Brain microvascular endothelial cell (primary cell): Measurements from ENCODE around the gene OGFOD2.

Experiments used
- DNase-seq: peaks from one replicate; pipeline ENCODE4 v3.0.0-alpha.2; 2020
- H3K27ac ChIP-seq: fragments of 250-450 bp; sonication (Bioruptor Pico); 2 replicates; pipeline ENCODE4 v1.5.1; 2020; ENCODE audit warnings: mild to moderate bottlenecking, moderate library complexity
- H3K27me3 ChIP-seq: fragments of 250-450 bp; sonication (Bioruptor Pico); replicated peaks from 2 replicates; pipeline ENCODE4 v1.5.1; 2020; ENCODE audit warnings: mild to moderate bottlenecking
- H3K36me3 ChIP-seq: fragments of 250-450 bp; sonication (Bioruptor Pico); replicated peaks from 2 replicates; pipeline ENCODE4 v1.5.1; 2020; ENCODE audit warnings: mild to moderate bottlenecking
- H3K4me3 ChIP-seq: 2 replicates; pipeline ENCODE4 v1.5.1; 2011; ENCODE audit warnings: low read depth, mild to moderate bottlenecking, control low read depth, low read length, moderate library complexity
- CTCF ChIP-seq: IDR thresholded peaks from 2 replicates; pipeline ENCODE4 v1.5.1; 2011; ENCODE audit warnings: low read depth, mild to moderate bottlenecking, moderate library complexity, low read length, control low read depth, inconsistent platforms; ENCODE audit errors: missing control alignments
- in situ Hi-C: cut with HindIII; loops from 2 replicates; pipeline ENCODE4 v1.10.0; 2017; ENCODE audit warnings: low sequenced_read_pairs, low pct_ligation_motif_present

Gene OGFOD2

GRCh38 chr12:122987086-122987951 lies 12.3 kb downstream of the OGFOD2 start:
- DNase-seq = no peak
- no peaks in the 10 kb centered on the region for H3K27me3 ChIP-seq
- no peak for TF ChIP-seq CTCF
- in situ Hi-C loops = no loop called here
- peaks cover 3% of the 10 kb centered on the region for H3K36me3 ChIP-seq
- no peak overlapping the region for H3K4me3 ChIP-seq
- H3K27ac ChIP-seq = no peak overlapping the region

GRCh38 chr12:122988036-122988435 lies 13.0 kb downstream of the OGFOD2 start:
- no peak for DNase-seq
- in situ Hi-C loops = no loop called here
- TF ChIP-seq CTCF = no peak
- Histone ChIP-seq H3K27ac (no peak overlapping the region), H3K36me3 (peaks cover 3% of the 10 kb centered on the region), H3K4me3 (no peak overlapping the region), H3K27me3 (no peaks in the 10 kb centered on the region)

- no peak overlapping the region for H3K27ac ChIP-seq
- no peak overlapping the region for H3K4me3 ChIP-seq
- H3K27me3 ChIP-seq = no peaks in the 10 kb centered on the region
- in situ Hi-C loops = no loop called here
- peaks cover 3% of the 10 kb centered on the region for H3K36me3 ChIP-seq
- no peak for DNase-seq
- no peak for TF ChIP-seq CTCF
Observed at GRCh38 chr12:122988612-122989212, 13.7 kb downstream of the OGFOD2 start.

- peak; percentile 20 for TF ChIP-seq CTCF
- H3K27ac ChIP-seq = no peak overlapping the region
- no peak for DNase-seq
Observed at GRCh38 chr12:122989225-122989839, 14.3 kb downstream of the OGFOD2 start.

GRCh38 chr12:122989874-122990419 lies 14.9 kb downstream of the OGFOD2 start:
- TF ChIP-seq CTCF = no peak
- Histone ChIP-seq H3K27ac (no peak overlapping the region), H3K36me3 (peaks cover 3% of the 10 kb centered on the region), H3K4me3 (no peak overlapping the region), H3K27me3 (no peaks in the 10 kb centered on the region)
- no peak for DNase-seq
- in situ Hi-C loops = no loop called here

More at GRCh38 chr12:122989225-122989839, 14.3 kb downstream of the OGFOD2 start:
- no peaks in the 10 kb centered on the region for H3K27me3 ChIP-seq
- H3K4me3 ChIP-seq = no peak overlapping the region
- peaks cover 3% of the 10 kb centered on the region for H3K36me3 ChIP-seq
- in situ Hi-C loops = no loop called here
